B cell (primary cell): Measurements from ENCODE around the gene CCDC134. TPM values are rescaled to one million over a fixed set of nuclear protein-coding genes. Genes with fewer than 3 reads are reported as not detected.
A peak's percentile ranks its signal among the peaks of the same experiment; 100 is the strongest.
"Not testable (repeated sequence)": the region's sequence is repeated elsewhere in the genome, so short reads cannot be mapped to it uniquely, and the experiment has no call there.

Source experiments
- ATAC-seq: fragments of 200-7000 bp; cut with Tn5 transposase; one replicate; pipeline ENCODE4 v1.10.0; 2021; ENCODE audit warnings: low read depth, mild to moderate bottlenecking, moderate number of reproducible peaks, moderate library complexity
- CTCF ChIA-PET: fragments of 350-600 bp; sonication (Branson Sonifier 250); formaldehyde crosslinking; loops from one replicate; lab custom pipeline; 2021; ENCODE audit warnings: antibody characterized with exemption, inconsistent platforms; lab: Charles Lee
- POLR2A ChIA-PET: fragments of 350-600 bp; sonication (Branson Sonifier 250); formaldehyde crosslinking; loops from one replicate; lab custom pipeline; 2021; ENCODE audit warnings: antibody characterized with exemption; lab: Charles Lee
- DNase-seq: peaks from one replicate; pipeline ENCODE4 v3.0.0; 2013
- H2AFZ ChIP-seq: 2 replicates; pipeline ENCODE4 v1.6.1; 2012; ENCODE audit warnings: mild to moderate bottlenecking, low read depth, low read length; ENCODE audit not compliant: insufficient read depth, poor library complexity, severe bottlenecking
- H3K27ac ChIP-seq, 2 donors: 1 replicate in 1 of 2; 2 replicates in 1 of 2; pipeline ENCODE4 v1.5.1; 2012 to 2013; ENCODE audit warnings: low read length in 2 of 2, mild to moderate bottlenecking in 2 of 2, moderate library complexity in 1 of 2
- H3K27me3 ChIP-seq, 4 experiments: fragments of 200-600 bp in 1 of 4; sonication (generic) in 1 of 4; replicated peaks in 1 of 4; 1 replicate in 2 of 4; 2 replicates in 2 of 4; pipeline versions ENCODE4 v1.6.1 to v1.7.0; 2013 to 2016; ENCODE audit warnings: low read length in 3 of 4, mild to moderate bottlenecking in 2 of 4, mixed read lengths in 1 of 4, moderate library complexity in 1 of 4; ENCODE audit not compliant: insufficient read depth in 4 of 4, control insufficient read depth in 3 of 4; ENCODE audit errors: control extremely low read depth in 1 of 4
- H3K36me3 ChIP-seq, 2 experiments: replicated peaks in 1 of 2; 1 replicate in 1 of 2; 2 replicates in 1 of 2; pipeline versions ENCODE4 v1.6.1 to v1.7.1; 2013; ENCODE audit warnings: low read length in 1 of 2; ENCODE audit not compliant: insufficient read depth in 2 of 2, control insufficient read depth in 1 of 2; ENCODE audit errors: control extremely low read depth in 1 of 2, extremely low read depth in 1 of 2
- H3K4me1 ChIP-seq, 2 donors: fragments of 200-600 bp in 1 of 2; sonication (generic) in 1 of 2; 1 replicate in 1 of 2; 2 replicates in 1 of 2; pipeline versions ENCODE4 v1.5.1 to v1.6.1; 2013 to 2017; ENCODE audit warnings: low read length in 2 of 2; ENCODE audit not compliant: control insufficient read depth in 2 of 2, insufficient read depth in 2 of 2
- H3K4me2 ChIP-seq: replicated peaks from 2 replicates; pipeline ENCODE3; 2012; ENCODE audit warnings: mild to moderate bottlenecking, low read depth, low read length; ENCODE audit not compliant: poor library complexity, severe bottlenecking
- H3K4me3 ChIP-seq, 5 experiments: fragments of 200-600 bp in 1 of 5; sonication (generic) in 1 of 5; 1 replicate in 3 of 5; 2 replicates in 2 of 5; pipeline versions ENCODE4 v1.5.1 to v1.7.0; 2011 to 2016; ENCODE audit warnings: low read length in 4 of 5, mild to moderate bottlenecking in 4 of 5, low read depth in 2 of 5, control low read depth in 1 of 5, moderate library complexity in 1 of 5; ENCODE audit not compliant: insufficient read depth in 1 of 5; ENCODE audit errors: control extremely low read depth in 1 of 5, extremely low read depth in 1 of 5
- H3K79me2 ChIP-seq: fragments of 200-600 bp; sonication (generic); one replicate; pipeline ENCODE4 v1.6.0; 2016; ENCODE audit warnings: low read length; ENCODE audit not compliant: control insufficient read depth, insufficient read depth
- H3K9ac ChIP-seq: fragments of 200-600 bp; sonication (generic); 2 replicates; pipeline ENCODE4 v1.6.1; 2017; ENCODE audit warnings: mild to moderate bottlenecking, low read length, moderate library complexity
- H3K9me3 ChIP-seq, 3 donors: one replicate each; pipeline versions ENCODE4 v1.6.1 to v1.7.1; 2013; ENCODE audit warnings: low read length in 2 of 3; ENCODE audit not compliant: control insufficient read depth in 2 of 3, insufficient read depth in 1 of 3; ENCODE audit errors: control extremely low read depth in 1 of 3
- H4K20me1 ChIP-seq: 2 replicates; pipeline ENCODE4 v1.6.0; 2012; ENCODE audit warnings: mild to moderate bottlenecking, low read length; ENCODE audit not compliant: insufficient read depth, control insufficient read depth, poor library complexity, severe bottlenecking
- H3K27ac Mint-ChIP-seq: one replicate; pipeline ENCODE4 v1.8.0; 2021; ENCODE audit warnings: mixed read lengths
- H3K27me3 Mint-ChIP-seq: one replicate; pipeline ENCODE4 v1.8.0; 2021; ENCODE audit warnings: mixed read lengths
- H3K4me1 Mint-ChIP-seq: one replicate; pipeline ENCODE4 v1.8.0; 2021; ENCODE audit warnings: mixed read lengths
- H3K4me3 Mint-ChIP-seq: one replicate; pipeline ENCODE4 v1.8.0; 2021; ENCODE audit warnings: mixed read lengths
- H3K9me3 Mint-ChIP-seq: one replicate; pipeline ENCODE4 v1.8.0; 2022; ENCODE audit warnings: mixed read lengths; ENCODE audit not compliant: insufficient read depth
- WGBS: methylation state at CpG from one replicate; pipeline ENCODE4 v1.1.5; 2013; ENCODE audit warnings: missing lambda C conversion rate; ENCODE audit not compliant: insufficient coverage; 5-methylcytosine and 5-hydroxymethylcytosine counted together
- intact Hi-C: fragments of 100-400 bp; cut with micrococcal nuclease; formaldehyde crosslinking; loops from one replicate; pipeline ENCODE4 v1.10.0; 2022
- polyA plus RNA-seq: library from polyadenylated mRNA; depleted of rRNA; stranded (reverse); fragments of >200 nt; gene quantifications from 2 replicates; pipeline ENCODE4 v1.2.3, GENCODE V29; 2012
- total RNA-seq, 2 donors: library from RNA; stranded (reverse); fragments of 120-200 nt in 1 of 2; gene quantifications; 1 replicate in 1 of 2; 2 replicates in 1 of 2; pipeline versions ENCODE4 v1.2.3 to v1.2.4, GENCODE V29; 2013 to 2022
- TF ChIP-seq, protein P1 (sequence below): fragments of 200-600 bp; IDR thresholded peaks from one replicate; pipeline ENCODE4 v1.8.0; 2022; ENCODE audit warnings: antibody characterized with exemption, mild to moderate bottlenecking

Gene CCDC134
- total and polyA plus RNA-seq, 2 donors (not counting 1 experiment from before 2014, with no cell fraction given), result 4.4 to 18.1 TPM

DNA sequence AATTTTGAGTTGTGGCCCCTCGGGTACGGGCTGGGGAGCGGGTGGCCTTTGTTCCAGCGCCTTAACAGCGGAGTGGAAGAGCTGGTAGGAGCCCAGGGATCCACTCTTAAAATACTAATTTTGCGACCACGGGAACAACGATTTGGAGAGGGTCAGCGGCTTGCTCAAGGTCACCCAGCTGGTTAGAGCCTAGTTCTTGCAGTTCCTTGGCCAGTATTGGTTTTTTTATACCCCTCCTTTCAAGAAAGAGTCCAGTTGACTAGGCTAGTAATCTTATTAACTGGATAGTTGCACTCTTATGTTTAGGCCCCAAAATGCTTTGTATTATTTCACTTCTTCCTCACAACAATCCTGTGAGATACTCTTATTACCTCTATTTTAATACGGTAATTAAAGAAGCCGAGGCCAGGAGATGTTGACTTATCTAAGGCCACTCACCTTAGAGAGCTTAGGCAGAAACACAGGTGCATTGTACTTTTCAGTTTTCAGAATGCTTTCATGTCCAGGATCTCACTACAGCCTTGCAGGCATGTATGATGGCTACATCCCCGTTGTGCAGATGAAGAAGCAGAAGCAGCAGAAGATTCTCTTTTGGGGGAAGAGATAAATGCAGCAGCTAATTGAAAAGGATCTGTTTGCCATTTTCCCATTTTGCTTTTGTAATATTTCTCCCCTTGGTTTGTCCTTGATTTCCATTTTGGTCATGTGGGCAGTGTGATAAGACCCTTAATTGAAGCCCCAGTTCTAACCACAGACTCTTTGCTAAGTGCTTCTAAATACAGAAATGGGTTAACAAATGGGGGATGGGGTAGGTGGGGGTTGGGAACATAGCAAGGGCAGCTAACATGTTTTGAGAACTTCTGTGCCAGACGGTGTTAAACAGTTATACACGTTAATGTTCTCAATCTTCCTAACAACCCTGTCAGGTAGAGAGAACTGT, 33.8 kb downstream of the CCDC134 start:
- Histone ChIP-seq H3K79me2 (peaks cover 64% of the 10 kb centered on the region), H3K4me3 (peak overlapping the region in 4 of 5 experiments; percentile 81 to 92 (median 90)), H3K4me1 (peaks cover 31 to 49% of the 10 kb centered on the region in 2 donors), H2AFZ (peak overlapping the region; percentile 59), H3K27ac (peak overlapping the region; percentile 87 to 100), H3K36me3 (peaks cover 0 to 24% of the 10 kb centered on the region in 2 experiments), H4K20me1 (peaks cover 19% of the 10 kb centered on the region), H3K4me2 (peak overlapping the region; percentile 92), H3K9ac (peak overlapping the region; percentile 97), H3K9me3 (no peaks in the 10 kb centered on the region), H3K27me3 (no peaks in the 10 kb centered on the region)
- Mint-ChIP-seq H3K27ac (peak overlapping the region; percentile 93), H3K27me3 (no peaks in the 10 kb centered on the region), H3K4me3 (peak overlapping the region; percentile 96), H3K4me1 (peaks cover 68% of the 10 kb centered on the region), H3K9me3 (no peaks in the 10 kb centered on the region)
- POLR2A ChIA-PET, result interaction anchor here (0.7 to 4.6 kb wide), 10 partner anchors 19 to 113 kb away, joined by 3 to 64 read pairs (median 10); partner anchors contain the start of gene CENPM
- DNase-seq (peak; percentile 35), ATAC-seq (no peak)
- intact Hi-C loops, result no loop called here
- WGBS, result 16% methylated on average over 10 of the region's 14 CpGs
- CTCF ChIA-PET, result interaction anchor here (1.0 to 3.9 kb wide), 8 partner anchors 11 to 137 kb away, joined by 3 to 25 read pairs (median 6); no protein-coding TSS in a partner anchor
- TF ChIP-seq, protein P1, sequence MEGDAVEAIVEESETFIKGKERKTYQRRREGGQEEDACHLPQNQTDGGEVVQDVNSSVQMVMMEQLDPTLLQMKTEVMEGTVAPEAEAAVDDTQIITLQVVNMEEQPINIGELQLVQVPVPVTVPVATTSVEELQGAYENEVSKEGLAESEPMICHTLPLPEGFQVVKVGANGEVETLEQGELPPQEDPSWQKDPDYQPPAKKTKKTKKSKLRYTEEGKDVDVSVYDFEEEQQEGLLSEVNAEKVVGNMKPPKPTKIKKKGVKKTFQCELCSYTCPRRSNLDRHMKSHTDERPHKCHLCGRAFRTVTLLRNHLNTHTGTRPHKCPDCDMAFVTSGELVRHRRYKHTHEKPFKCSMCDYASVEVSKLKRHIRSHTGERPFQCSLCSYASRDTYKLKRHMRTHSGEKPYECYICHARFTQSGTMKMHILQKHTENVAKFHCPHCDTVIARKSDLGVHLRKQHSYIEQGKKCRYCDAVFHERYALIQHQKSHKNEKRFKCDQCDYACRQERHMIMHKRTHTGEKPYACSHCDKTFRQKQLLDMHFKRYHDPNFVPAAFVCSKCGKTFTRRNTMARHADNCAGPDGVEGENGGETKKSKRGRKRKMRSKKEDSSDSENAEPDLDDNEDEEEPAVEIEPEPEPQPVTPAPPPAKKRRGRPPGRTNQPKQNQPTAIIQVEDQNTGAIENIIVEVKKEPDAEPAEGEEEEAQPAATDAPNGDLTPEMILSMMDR, result no peak

DNA sequence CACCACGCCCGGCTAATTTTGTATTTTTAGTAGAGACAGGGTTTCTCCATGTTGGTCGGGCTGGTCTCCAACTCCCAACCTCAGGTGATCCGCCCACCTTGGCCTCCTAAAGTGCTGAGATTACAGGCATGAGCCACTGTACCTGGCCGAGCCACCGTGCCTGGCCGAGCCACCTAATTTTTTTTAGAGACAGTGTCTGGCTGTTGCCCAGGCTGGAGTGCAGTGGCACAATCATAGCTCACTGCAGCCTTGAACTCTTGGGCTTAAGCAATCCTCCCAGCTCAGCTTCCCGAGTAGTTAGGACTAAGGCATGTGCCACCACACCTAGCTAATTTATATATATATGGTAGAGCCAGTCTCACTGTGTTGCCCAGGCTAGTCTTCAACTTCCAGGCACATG, 35.0 kb downstream of the CCDC134 start:
- Histone ChIP-seq H3K36me3 (peaks cover 0 to 29% of the 10 kb centered on the region in 2 experiments), H4K20me1 (peaks cover 22% of the 10 kb centered on the region), H3K4me1 (peaks cover 37 to 43% of the 10 kb centered on the region in 2 donors), H3K79me2 (peaks cover 76% of the 10 kb centered on the region), H3K27ac (peak overlapping the region in 1 of 2 donors; percentile 60)
- intact Hi-C loops, H3K9me3 Mint-ChIP-seq, H3K4me2 ChIP-seq, POLR2A ChIA-PET, H3K27me3 ChIP-seq, H3K4me3 ChIP-seq, ATAC-seq, H3K27me3 Mint-ChIP-seq, DNase-seq, H3K4me3 Mint-ChIP-seq, H3K9me3 ChIP-seq, H3K9ac ChIP-seq, H2AFZ ChIP-seq: not testable (repeated sequence)
- WGBS, result 100% methylated on average over 5 of the region's 8 CpGs
- CTCF ChIA-PET, result interaction anchor here (1.5 to 1.9 kb wide), 3 partner anchors 11 to 105 kb away, joined by 3 to 8 read pairs (median 8); no protein-coding TSS in a partner anchor
- H3K4me1 Mint-ChIP-seq, result peaks cover 69% of the 10 kb centered on the region
- H3K27ac Mint-ChIP-seq, result peak overlapping the region; percentile 16
